Smooth muscle cell (in vitro differentiated cells): ENCODE measurements around the gene C17orf107. TPM values are rescaled to one million over a fixed set of nuclear protein-coding genes. Genes with fewer than 3 reads are reported as not detected.

ENCODE experiments used
- DNase-seq: peaks from one replicate; lab custom pipeline; 2025; ENCODE audit not compliant: unreplicated experiment; lab: John Stamatoyannopoulos, UW
- H2AFZ ChIP-seq: fragments of 200-600 bp; sonication (generic); 2 replicates; pipeline ENCODE4 v1.6.0; 2016; ENCODE audit warnings: antibody characterized with exemption, low read depth, mild to moderate bottlenecking
- H3F3A ChIP-seq: fragments of 200-600 bp; sonication (generic); 2 replicates; pipeline ENCODE4 v1.6.0; 2017; ENCODE audit warnings: antibody characterized with exemption, low read depth
- H3K27ac ChIP-seq: fragments of 200-600 bp; sonication (generic); 2 replicates; pipeline ENCODE4 v1.5.1; 2016; ENCODE audit warnings: low read depth, mild to moderate bottlenecking
- H3K27me3 ChIP-seq: fragments of 200-600 bp; sonication (generic); 2 replicates; pipeline ENCODE4 v1.6.1; 2016; ENCODE audit warnings: low read depth, mild to moderate bottlenecking
- H3K36me3 ChIP-seq: fragments of 200-600 bp; sonication (generic); 2 replicates; pipeline ENCODE4 v1.5.1; 2016; ENCODE audit warnings: low read depth
- H3K4me1 ChIP-seq: fragments of 200-600 bp; sonication (generic); 2 replicates; pipeline ENCODE4 v1.5.1; 2016; ENCODE audit warnings: low read depth
- H3K4me2 ChIP-seq: fragments of 200-600 bp; sonication (generic); 2 replicates; pipeline ENCODE4 v1.6.0; 2016; ENCODE audit warnings: mild to moderate bottlenecking
- H3K4me3 ChIP-seq: fragments of 200-600 bp; sonication (generic); 2 replicates; pipeline ENCODE4 v1.5.1; 2016; ENCODE audit warnings: mild to moderate bottlenecking
- H3K79me2 ChIP-seq: fragments of 200-600 bp; sonication (generic); 2 replicates; pipeline ENCODE4 v1.6.0; 2016; ENCODE audit warnings: low read depth, mild to moderate bottlenecking
- H3K9ac ChIP-seq: fragments of 200-600 bp; sonication (generic); 2 replicates; pipeline ENCODE4 v1.6.0; 2016; ENCODE audit warnings: low read depth
- H3K9me3 ChIP-seq: fragments of 200-600 bp; sonication (generic); replicated peaks from 2 replicates; pipeline ENCODE4 v1.5.1; 2016; ENCODE audit warnings: low read depth
- H4K20me1 ChIP-seq: fragments of 200-600 bp; sonication (generic); 2 replicates; pipeline ENCODE4 v1.6.0; 2016; ENCODE audit warnings: low read depth
- CTCF ChIP-seq: fragments of 200-600 bp; sonication (generic); IDR thresholded peaks from 2 replicates; pipeline ENCODE4 v1.5.1; 2017; ENCODE audit warnings: borderline replicate concordance, mild to moderate bottlenecking, antibody characterized with exemption; ENCODE audit not compliant: insufficient read depth, poor library complexity, severe bottlenecking
- WGBS: methylation state at CpG from one replicate; pipeline ENCODE4 v1.1.7; 2016; ENCODE audit warnings: low lambda C conversion rate; 5-methylcytosine and 5-hydroxymethylcytosine counted together
- polyA plus RNA-seq: library from polyadenylated mRNA; unstranded; fragments of >200 nt; fragmentation: Nextera tagmentation; extraction: Ambion mirVana; gene quantifications from 2 replicates; pipeline ENCODE4 v1.2.1, GENCODE V29; 2016
- total RNA-seq: library from RNA; depleted of rRNA; stranded (reverse); fragments of >200 nt; gene quantifications from 2 replicates; pipeline ENCODE4 v1.2.3, GENCODE V29; 2014

The C17orf107 gene
- total RNA-seq = 5.0 and 9.9 TPM in 2 replicates
- polyA plus RNA-seq = 10.7 and 14.1 TPM in 2 replicates

- peak within 1 kb of the TSS; percentile 82 for H3K4me2 ChIP-seq
Measured at GRCh38 chr17:4899341-4900230, at the start of gene C17orf107. C17orf107 (plus strand) TSS chr17:4899536; CDS start chr17:4899763, 227 bp downstream.

GRCh38 chr17:4850246-4850645, 49.1 kb upstream of the C17orf107 start:
- H3K4me3 ChIP-seq = no peak overlapping the region
- DNase-seq = no peak
- 88% methylated on average over 2 of the region's 2 CpGs for WGBS
- peak overlapping the region; percentile 57 for H3K9ac ChIP-seq
- peaks cover 77% of the 10 kb centered on the region for H4K20me1 ChIP-seq
- no peak for TF ChIP-seq CTCF
- H3K27me3 ChIP-seq = no peaks in the 10 kb centered on the region
- H3K4me1 ChIP-seq = peaks cover 9% of the 10 kb centered on the region
- H3K4me2 ChIP-seq = no peak overlapping the region
- no peak overlapping the region for H2AFZ ChIP-seq
- no peaks in the 10 kb centered on the region for H3K36me3 ChIP-seq
- peak overlapping the region; percentile 82 for H3K27ac ChIP-seq
- peaks cover 25% of the 10 kb centered on the region for H3K79me2 ChIP-seq
- peaks cover 2% of the 10 kb centered on the region for H3F3A ChIP-seq
- no peaks in the 10 kb centered on the region for H3K9me3 ChIP-seq

More at GRCh38 chr17:4899341-4900230, at the start of gene C17orf107:
- H3F3A ChIP-seq = peaks cover 8% of the 10 kb centered on the region
- H3K9ac ChIP-seq = peak within 1 kb of the TSS; percentile 88
- no peaks in the 10 kb centered on the region for H3K36me3 ChIP-seq
- H2AFZ ChIP-seq = no peak within 1 kb of the TSS
- TF ChIP-seq CTCF = no peak
- H4K20me1 ChIP-seq = no peaks in the 10 kb centered on the region
- peak; percentile 43 for DNase-seq
- H3K4me3 ChIP-seq = peak within 1 kb of the TSS; percentile 65
- H3K9me3 ChIP-seq = no peaks in the 10 kb centered on the region
- H3K27me3 ChIP-seq = no peaks in the 10 kb centered on the region
- WGBS = 28% methylated on average over 40 of the region's 60 CpGs
- no peaks in the 10 kb centered on the region for H3K79me2 ChIP-seq
- no peaks in the 10 kb centered on the region for H3K4me1 ChIP-seq
- H3K27ac ChIP-seq = peak within 1 kb of the TSS; percentile 75

GRCh38 chr17:4851084-4851483, 48.3 kb upstream of the C17orf107 start:
- no peaks in the 10 kb centered on the region for H3K27me3 ChIP-seq
- no peak overlapping the region for H3K4me2 ChIP-seq
- peaks cover 9% of the 10 kb centered on the region for H3K4me1 ChIP-seq
- no peak overlapping the region for H2AFZ ChIP-seq
- no peak overlapping the region for H3K4me3 ChIP-seq
- H3K36me3 ChIP-seq = no peaks in the 10 kb centered on the region
- 65% methylated on average over 3 of the region's 3 CpGs for WGBS
- DNase-seq = no peak
- peaks cover 71% of the 10 kb centered on the region for H4K20me1 ChIP-seq
- H3K9ac ChIP-seq = no peak overlapping the region
- peaks cover 19% of the 10 kb centered on the region for H3K79me2 ChIP-seq
- peak overlapping the region; percentile 82 for H3K27ac ChIP-seq
- H3F3A ChIP-seq = peaks cover 2% of the 10 kb centered on the region
- no peak for TF ChIP-seq CTCF
- no peaks in the 10 kb centered on the region for H3K9me3 ChIP-seq
